ENCODE measurements around the gene NLGN3. TPM values are rescaled to one million over a fixed set of nuclear protein-coding genes. Genes with fewer than 3 reads are reported as not detected.

Gene NLGN3
- 0.07 and 0.10 TPM in 2 replicates for total RNA-seq (2014; rRNA removed; shearing (Covaris generic); ENCODE audit: low replicate concordance)

DNA sequence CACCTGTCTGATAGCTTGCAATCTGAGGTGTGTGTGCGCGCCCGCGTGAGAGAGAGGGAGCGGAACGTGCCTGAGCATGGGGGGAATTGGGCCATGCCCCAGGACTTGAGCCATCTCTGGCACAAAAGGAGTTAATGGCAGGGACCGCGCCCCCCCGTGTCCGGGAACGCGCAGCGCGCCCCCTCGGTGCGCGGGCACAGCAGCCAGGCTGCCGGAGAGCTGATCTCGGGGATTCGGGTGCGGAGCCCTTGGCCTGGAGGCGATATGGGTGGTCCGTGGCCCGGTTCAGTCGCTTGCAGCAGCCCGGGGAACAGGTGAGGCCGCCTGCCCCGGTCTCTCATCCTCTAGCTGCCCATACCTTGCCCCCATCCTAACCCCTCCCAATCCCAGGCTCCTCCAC is at the start of gene NLGN3:
TSS of gene NLGN3 (plus strand) at position 191 of the 400 bp plus-strand sequence. CDS start 2,909 bp downstream, outside the sequence.
- H3K36me3 ChIP-seq: no peaks in the 10 kb centered on the region
- no peaks in the 10 kb centered on the region for H3K9me3 ChIP-seq
- H3K4me3 ChIP-seq: no peak within 1 kb of the TSS
- no peak for DNase-seq
- no peaks in the 10 kb centered on the region for H3K27me3 ChIP-seq

DNA sequence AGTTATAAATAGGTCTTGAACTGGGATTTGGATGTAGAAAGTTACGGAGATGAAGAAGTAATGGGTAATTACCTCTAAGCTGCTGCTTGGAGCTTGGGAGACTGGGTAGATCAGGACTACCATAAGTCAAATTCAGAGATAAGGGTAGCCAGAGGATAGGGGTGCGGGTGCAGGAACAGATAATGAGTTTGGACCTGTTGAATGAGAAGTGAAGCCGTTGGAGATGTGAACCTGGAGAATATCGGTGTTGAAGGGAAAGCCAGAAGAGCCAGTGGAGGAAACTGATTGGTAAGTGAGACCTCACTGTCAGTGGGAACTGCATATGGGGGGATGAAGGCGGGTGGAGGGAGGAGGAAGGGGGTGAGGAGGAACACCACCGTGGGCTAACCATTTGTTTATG is 49.6 kb upstream of the NLGN3 start:
- Histone ChIP-seq H3K36me3 (no peaks in the 10 kb centered on the region), H3K4me3 (peak overlapping the region; percentile 58), H3K27me3 (no peaks in the 10 kb centered on the region), H3K9me3 (no peaks in the 10 kb centered on the region)
- no peak for DNase-seq

DNA sequence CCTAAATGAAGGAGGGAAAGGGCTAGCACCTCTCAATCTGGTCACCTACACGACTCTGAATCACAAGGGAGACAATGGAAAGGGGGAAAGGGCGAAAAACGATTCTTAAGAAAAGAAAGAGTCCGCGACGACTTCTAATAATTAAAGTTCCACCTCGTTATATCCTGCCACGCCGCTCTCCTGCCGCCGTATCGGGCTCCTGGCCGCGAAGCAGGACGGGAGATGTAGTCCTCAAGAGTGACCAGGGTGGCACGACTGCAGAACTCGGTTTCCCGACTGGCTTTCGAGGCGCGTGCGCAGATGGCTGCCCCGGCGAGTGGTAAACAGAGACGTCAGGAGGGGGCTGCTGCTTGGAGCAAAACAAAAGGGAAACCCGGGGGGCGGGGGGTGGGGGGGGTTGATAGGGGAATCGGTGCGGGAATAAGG is 49.1 kb upstream of the NLGN3 start, which contains the start of gene FOXO4:
TSS of gene FOXO4 (plus strand) at position 297 of the 426 bp plus-strand sequence. CDS start 678 bp downstream, outside the sequence.
- no peaks in the 10 kb centered on the region for H3K9me3 ChIP-seq
- peak; percentile 84 for DNase-seq

DNA sequence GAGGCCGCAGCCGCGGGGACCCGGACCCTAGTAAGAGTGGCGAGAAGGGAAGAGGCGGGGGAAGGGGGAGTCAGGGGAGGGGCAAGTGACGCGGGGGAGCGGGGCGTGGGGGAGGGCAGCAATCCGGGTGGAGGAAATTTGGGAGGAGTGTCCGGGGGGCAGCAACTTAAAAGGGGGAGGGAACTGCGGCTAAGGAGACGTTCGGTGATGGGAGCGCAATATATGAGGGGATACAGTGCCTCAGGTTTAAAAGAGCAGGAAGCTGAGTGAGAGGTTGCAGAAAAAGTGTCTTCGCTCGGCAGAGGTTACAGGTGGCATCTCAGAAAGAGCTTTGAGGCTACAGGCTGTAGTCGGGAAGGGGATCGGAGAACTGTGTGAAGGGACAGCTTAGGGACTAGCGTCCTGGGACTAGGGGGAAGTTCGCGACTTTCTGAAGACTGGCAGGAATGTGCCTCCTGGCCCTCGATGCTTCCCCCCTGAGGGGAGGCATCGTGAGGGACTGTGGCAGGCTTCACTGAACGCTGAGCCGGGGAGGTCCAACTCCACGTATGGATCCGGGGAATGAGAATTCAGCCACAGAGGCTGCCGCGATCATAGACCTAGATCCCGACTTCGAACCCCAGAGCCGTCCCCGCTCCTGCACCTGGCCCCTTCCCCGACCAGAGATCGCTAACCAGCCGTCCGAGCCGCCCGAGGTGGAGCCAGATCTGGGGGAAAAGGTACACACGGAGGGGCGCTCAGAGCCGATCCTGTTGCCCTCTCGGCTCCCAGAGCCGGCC is 48.5 kb upstream of the NLGN3 start:
- no peaks in the 10 kb centered on the region for H3K9me3 ChIP-seq
- no peak for DNase-seq
- peak overlapping the region; percentile 58 for H3K4me3 ChIP-seq
- no peaks in the 10 kb centered on the region for H3K27me3 ChIP-seq
- H3K36me3 ChIP-seq: no peaks in the 10 kb centered on the region

More for the DNA sequence above, 49.1 kb upstream of the NLGN3 start, which contains the start of gene FOXO4:
- Histone ChIP-seq H3K27me3 (no peaks in the 10 kb centered on the region), H3K36me3 (no peaks in the 10 kb centered on the region), H3K4me3 (peak within 1 kb of the TSS; percentile 58)

DNA sequence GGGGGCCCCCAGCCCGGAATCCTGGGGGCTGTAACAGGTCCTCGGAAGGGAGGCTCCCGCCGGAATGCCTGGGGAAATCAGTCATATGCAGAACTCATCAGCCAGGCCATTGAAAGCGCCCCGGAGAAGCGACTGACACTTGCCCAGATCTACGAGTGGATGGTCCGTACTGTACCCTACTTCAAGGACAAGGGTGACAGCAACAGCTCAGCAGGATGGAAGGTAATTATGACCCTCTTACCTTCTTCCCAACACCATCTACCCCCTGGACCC is 47.9 kb upstream of the NLGN3 start:
- Histone ChIP-seq H3K9me3 (no peaks in the 10 kb centered on the region), H3K4me3 (peak overlapping the region; percentile 58), H3K27me3 (no peaks in the 10 kb centered on the region), H3K36me3 (no peaks in the 10 kb centered on the region)
- no peak for DNase-seq

DNA sequence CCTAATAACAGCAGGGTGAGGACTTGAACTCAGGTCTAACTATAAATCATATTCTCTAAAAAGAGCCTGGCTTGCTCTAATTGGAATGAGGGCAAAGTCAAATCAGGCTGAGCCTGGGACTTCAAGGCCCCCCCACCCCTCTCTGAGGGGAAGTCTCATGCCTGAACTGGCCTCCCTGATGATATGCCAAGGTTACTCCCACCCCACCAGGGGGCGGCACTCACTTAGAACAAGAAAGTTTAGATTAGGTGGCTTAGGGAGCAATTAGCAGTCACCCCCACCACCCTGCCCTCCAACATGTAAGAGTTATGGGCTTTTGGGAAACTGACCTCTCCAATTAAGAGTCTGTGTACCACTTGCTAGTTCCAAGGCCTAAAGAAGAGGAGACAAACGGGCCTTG is 46.3 kb upstream of the NLGN3 start:
- H3K36me3 ChIP-seq: no peaks in the 10 kb centered on the region
- H3K4me3 ChIP-seq: no peak overlapping the region
- no peaks in the 10 kb centered on the region for H3K9me3 ChIP-seq
- peak; percentile 20 for DNase-seq
- no peaks in the 10 kb centered on the region for H3K27me3 ChIP-seq

DNA sequence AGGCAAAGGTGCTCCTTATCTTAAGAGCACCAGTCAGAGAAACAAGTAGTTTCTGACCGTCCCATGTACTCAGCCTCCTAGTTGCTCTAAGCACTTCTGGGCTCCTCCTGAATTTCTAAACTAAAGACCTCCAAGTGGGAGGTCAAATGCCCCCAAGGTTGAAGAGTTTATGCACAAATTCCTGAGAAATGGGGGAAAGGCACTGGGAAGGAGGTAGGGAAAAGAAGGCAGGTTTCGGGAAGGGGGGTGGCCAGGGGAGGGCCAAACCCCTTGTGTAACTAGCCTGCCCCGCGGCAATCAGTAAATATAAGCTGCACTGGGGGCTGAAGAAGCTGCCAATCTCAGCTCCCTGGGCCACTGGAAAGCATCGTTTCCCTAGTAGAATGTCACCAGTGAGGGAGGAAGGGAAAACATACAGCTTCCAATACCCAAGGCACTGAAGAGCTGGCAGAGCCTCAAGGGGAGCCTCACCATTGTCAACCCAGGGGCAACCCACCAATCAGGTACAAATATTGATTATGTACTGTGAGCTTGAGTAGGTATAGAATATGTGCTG is 45.6 kb upstream of the NLGN3 start:
- no peak for DNase-seq
- Histone ChIP-seq H3K9me3 (no peaks in the 10 kb centered on the region), H3K4me3 (no peak overlapping the region), H3K27me3 (no peaks in the 10 kb centered on the region), H3K36me3 (no peaks in the 10 kb centered on the region)

DNA sequence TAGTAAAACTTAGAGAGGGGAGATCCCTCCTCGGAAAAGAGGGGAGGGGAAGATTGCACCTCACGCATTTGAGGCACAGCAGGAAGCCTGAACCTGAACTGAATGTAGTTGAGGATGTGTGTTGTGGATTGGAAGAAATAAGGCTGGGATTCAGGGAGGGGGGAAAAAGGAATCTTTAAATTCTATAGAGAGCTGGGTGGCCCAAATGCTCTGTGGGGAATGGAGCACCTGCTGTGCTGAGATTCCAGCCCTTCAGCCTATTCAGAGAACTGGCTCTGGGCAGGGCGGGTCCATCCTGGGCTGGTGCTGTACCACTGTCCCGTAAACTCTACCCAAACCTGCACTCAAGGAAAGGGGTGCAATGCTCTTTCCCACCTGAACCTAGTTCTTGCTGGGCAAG is 44.9 kb upstream of the NLGN3 start:
- Histone ChIP-seq H3K9me3 (no peaks in the 10 kb centered on the region), H3K36me3 (no peaks in the 10 kb centered on the region), H3K27me3 (no peaks in the 10 kb centered on the region), H3K4me3 (no peak overlapping the region)
- no peak for DNase-seq

DNA sequence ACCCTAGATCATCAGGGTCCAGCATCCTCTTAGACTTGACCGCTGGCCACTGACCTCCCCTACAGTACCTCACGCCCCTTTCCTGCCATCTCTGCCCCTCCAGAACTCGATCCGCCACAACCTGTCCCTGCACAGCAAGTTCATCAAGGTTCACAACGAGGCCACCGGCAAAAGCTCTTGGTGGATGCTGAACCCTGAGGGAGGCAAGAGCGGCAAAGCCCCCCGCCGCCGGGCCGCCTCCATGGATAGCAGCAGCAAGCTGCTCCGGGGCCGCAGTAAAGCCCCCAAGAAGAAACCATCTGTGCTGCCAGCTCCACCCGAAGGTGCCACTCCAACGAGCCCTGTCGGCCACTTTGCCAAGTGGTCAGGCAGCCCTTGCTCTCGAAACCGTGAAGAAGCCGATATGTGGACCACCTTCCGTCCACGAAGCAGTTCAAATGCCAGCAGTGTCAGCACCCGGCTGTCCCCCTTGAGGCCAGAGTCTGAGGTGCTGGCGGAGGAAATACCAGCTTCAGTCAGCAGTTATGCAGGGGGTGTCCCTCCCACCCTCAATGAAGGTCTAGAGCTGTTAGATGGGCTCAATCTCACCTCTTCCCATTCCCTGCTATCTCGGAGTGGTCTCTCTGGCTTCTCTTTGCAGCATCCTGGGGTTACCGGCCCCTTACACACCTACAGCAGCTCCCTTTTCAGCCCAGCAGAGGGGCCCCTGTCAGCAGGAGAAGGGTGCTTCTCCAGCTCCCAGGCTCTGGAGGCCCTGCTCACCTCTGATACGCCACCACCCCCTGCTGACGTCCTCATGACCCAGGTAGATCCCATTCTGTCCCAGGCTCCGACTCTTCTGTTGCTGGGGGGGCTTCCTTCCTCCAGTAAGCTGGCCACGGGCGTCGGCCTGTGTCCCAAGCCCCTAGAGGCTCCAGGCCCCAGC is 43.8 kb upstream of the NLGN3 start:
- H3K36me3 ChIP-seq: no peaks in the 10 kb centered on the region
- no peak overlapping the region for H3K4me3 ChIP-seq
- H3K9me3 ChIP-seq: no peaks in the 10 kb centered on the region
- no peaks in the 10 kb centered on the region for H3K27me3 ChIP-seq
- DNase-seq: no peak

DNA sequence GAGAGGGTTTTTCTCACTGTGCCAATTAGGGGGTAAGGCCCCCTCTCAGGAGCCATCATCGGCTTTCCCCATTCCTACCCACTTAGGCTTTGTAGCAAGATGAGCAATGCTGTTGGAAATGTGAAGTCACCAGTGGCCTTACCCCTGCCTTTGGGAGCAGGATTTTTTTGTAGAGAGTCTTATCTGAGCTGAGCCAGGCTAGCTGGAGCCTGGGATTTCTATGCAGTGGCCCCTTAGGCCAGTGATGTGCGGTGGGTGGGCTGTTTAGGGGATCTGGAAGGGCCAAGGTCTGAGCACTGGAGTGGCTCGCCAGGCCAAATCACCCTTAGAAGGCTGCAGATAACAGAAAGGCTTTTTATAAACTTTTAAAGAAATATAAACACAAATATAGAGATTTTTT is 42.3 kb upstream of the NLGN3 start:
- no peak for DNase-seq
- no peak overlapping the region for H3K4me3 ChIP-seq
- no peaks in the 10 kb centered on the region for H3K27me3 ChIP-seq
- no peaks in the 10 kb centered on the region for H3K9me3 ChIP-seq
- H3K36me3 ChIP-seq: no peaks in the 10 kb centered on the region

DNA sequence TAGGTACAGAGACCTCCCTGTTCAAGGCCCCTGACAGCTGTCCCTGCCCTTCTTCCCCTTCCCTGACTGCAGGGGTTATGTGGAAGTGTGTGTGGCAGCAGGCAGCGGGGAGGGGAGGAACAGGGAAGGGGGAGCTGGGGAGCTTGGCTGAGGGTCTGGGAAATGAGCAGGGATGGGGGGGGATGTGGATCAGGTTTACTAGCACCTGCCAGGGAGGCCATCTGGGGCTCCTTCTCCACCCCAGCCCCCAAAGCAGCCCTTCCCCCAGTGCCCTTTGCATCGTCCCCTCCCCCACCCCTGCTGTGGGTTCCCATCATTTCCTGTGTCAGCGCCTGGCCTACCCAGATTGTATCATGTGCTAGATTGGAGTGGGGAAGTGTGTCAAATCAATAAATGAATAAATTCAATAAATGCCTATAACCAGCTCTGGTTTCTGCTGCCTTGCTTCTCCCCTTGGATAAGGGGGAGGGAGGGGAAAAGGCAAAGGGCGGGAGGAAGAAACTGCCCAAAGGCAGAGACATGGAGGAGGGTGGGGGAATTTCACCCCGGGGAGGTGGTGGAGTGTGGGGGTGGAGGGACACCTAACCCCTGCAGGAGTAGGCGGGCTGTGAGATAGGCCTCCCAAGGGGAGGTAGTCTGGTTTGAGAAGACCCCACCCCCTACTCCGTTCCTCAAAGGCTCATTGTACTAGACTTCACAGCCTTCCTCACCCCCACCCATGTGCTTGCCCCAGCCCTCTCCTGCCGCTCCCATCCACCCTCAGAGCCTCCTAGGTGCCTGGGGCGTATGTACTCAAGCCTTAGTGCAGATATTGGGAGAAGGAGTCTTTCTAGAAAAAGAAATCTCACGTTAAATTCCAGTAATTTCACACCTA is 41.3 kb upstream of the NLGN3 start:
- Histone ChIP-seq H3K27me3 (no peaks in the 10 kb centered on the region), H3K36me3 (no peaks in the 10 kb centered on the region), H3K9me3 (no peaks in the 10 kb centered on the region), H3K4me3 (no peak overlapping the region)
- no peak for DNase-seq

DNA sequence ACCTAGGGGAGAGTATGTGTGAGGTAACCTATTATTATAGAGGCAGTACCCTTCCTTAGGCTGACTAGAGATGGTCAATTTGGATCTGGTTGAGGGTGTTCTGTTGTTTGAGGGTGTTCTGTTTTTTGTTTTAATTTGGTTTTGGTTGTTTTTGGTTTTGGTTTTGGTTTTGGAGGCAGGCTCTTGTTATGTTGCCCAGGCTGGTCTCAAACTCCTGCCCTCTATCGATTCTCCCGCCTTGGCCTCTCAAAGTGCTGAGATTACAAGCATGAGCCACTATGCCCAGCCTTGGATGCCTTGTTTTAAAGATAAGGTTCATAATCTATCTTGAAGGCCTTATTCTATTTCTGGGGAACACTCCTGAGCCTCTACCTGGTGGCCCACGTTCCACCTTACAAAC is 39.0 kb upstream of the NLGN3 start:
- no peak overlapping the region for H3K4me3 ChIP-seq
- no peaks in the 10 kb centered on the region for H3K36me3 ChIP-seq
- no peaks in the 10 kb centered on the region for H3K27me3 ChIP-seq
- no peak for DNase-seq
- H3K9me3 ChIP-seq: no peaks in the 10 kb centered on the region

DNA sequence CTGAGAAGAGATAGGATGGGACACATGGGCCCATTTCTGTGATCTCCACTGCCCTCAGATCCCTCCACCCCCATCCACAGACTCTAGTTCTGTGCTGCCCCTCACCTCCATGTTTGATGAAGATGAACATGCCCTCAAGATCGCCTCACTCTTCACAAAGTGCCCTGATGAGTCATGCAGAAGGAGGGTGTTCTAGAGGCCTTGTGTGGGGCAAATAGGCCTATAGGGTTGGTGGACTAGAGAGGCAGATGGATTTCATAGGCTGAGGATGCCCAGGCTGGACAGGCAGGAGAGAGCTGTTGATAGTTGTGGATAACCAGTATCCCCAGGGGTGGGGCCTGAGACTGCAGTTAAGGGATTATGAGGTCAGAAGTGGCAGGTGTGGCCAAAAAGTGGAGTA is 38.2 kb upstream of the NLGN3 start, which contains the start of gene CXorf65:
TSS of gene CXorf65 (minus strand) at position 314 of the 400 bp plus-strand sequence. CDS start at position 130, 184 bp downstream.
- no peaks in the 10 kb centered on the region for H3K27me3 ChIP-seq
- no peaks in the 10 kb centered on the region for H3K9me3 ChIP-seq
- H3K36me3 ChIP-seq: no peaks in the 10 kb centered on the region
- no peak for DNase-seq
- no peak within 1 kb of the TSS for H3K4me3 ChIP-seq

DNA sequence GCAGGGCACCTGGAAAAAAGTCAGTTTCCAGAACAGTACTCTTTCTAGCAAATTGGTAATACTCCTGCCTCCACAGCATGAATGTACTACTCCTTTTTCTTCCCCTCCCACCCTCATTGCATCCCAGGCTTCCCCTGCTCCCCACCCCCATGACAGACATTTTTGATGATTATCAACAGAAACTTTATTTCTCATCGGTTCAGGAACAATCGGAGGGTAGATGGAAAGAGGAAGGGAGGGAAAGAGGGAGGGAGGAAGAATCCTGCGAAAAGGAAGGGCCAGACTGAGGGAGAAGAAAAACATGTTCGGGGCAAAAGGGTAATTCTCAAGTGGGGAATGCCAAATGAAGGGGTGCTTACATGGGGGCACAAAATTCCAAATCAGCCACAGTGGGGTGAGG is 37.4 kb upstream of the NLGN3 start:
- Histone ChIP-seq H3K27me3 (no peaks in the 10 kb centered on the region), H3K9me3 (no peaks in the 10 kb centered on the region), H3K4me3 (no peak overlapping the region), H3K36me3 (no peaks in the 10 kb centered on the region)
- DNase-seq: no peak

DNA sequence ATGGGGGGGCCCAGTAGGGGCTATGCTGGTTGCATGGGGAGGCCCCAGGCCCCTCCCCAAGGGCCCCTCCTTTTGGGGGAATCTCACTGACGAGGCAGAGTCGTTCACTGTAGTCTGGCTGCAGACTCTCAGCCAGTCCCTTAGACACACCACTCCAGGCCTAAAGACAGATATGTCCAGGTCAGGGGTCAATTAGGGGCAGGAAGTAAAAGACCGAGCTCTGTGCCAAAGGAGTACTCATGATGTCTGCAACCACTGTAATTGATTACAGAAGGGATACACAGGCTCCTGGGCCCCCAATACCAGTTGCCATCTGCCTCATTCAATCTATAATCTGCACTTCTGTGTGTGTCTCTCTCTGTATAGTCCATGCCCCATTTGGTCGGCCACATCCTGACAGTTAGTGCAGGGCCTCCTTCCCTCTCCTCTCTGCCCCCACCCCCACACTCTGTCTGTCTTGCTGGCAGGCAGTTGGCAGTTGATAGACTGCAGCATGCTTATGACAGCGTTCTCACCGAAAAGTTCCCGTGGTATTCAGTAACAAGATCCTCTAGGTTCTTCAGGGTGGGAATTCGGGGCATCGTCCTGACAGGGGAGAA is 36.8 kb upstream of the NLGN3 start:
- no peak overlapping the region for H3K4me3 ChIP-seq
- no peaks in the 10 kb centered on the region for H3K9me3 ChIP-seq
- H3K27me3 ChIP-seq: no peaks in the 10 kb centered on the region
- no peak for DNase-seq
- no peaks in the 10 kb centered on the region for H3K36me3 ChIP-seq

DNA sequence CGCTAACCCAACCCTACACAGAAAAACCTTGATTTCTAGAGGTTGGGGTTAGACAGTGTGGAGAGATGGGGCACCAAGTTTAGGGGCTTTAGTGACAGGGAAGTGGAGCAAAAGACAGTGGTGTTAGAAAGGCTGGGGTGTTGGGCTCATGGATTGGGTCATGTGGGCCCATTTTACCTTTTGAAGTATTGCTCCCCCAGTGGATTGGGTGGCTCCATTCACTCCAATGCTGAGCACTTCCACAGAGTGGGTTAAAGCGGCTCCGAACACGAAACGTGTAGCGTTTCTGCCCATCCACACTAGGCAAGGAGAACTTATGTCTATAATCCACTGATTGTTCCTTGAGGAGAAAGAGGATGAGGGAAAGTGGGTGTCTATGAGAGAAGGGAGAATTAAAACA is 35.6 kb upstream of the NLGN3 start:
- no peak for DNase-seq
- Histone ChIP-seq H3K4me3 (no peak overlapping the region), H3K9me3 (no peaks in the 10 kb centered on the region), H3K27me3 (no peaks in the 10 kb centered on the region), H3K36me3 (no peaks in the 10 kb centered on the region)

All from MG63 (cell line).